Esophagus squamous epithelium (tissue), 4 donors: Measurements from ENCODE around the gene DIDO1.

Experiments used
- POLR2A ChIP-seq, 4 donors: fragments of 450-650 bp; IDR thresholded peaks; one replicate each; pipeline ENCODE4 v1.6.1; 2017; ENCODE audit warnings: antibody characterized with exemption in 4 of 4, mild to moderate bottlenecking in 4 of 4, moderate library complexity in 3 of 4
- TF ChIP-seq, protein P1 (sequence below), 6 experiments: fragments of 450-650 bp in 4 of 6; fragments of 200-600 bp in 2 of 6; sonication (generic) in 2 of 6; IDR thresholded peaks; one replicate each; pipeline ENCODE4 v1.5.1; 2016 to 2019; ENCODE audit warnings: antibody characterized with exemption in 6 of 6, mild to moderate bottlenecking in 4 of 6, moderate library complexity in 4 of 6

GRCh38 chr20:62908971-62909791 is 17.1 kb downstream of the DIDO1 start:
- TF ChIP-seq, protein P1, sequence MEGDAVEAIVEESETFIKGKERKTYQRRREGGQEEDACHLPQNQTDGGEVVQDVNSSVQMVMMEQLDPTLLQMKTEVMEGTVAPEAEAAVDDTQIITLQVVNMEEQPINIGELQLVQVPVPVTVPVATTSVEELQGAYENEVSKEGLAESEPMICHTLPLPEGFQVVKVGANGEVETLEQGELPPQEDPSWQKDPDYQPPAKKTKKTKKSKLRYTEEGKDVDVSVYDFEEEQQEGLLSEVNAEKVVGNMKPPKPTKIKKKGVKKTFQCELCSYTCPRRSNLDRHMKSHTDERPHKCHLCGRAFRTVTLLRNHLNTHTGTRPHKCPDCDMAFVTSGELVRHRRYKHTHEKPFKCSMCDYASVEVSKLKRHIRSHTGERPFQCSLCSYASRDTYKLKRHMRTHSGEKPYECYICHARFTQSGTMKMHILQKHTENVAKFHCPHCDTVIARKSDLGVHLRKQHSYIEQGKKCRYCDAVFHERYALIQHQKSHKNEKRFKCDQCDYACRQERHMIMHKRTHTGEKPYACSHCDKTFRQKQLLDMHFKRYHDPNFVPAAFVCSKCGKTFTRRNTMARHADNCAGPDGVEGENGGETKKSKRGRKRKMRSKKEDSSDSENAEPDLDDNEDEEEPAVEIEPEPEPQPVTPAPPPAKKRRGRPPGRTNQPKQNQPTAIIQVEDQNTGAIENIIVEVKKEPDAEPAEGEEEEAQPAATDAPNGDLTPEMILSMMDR (IDR thresholded peaks at IDR 0.05) = no peak
- TF ChIP-seq POLR2A (IDR thresholded peaks at IDR 0.05) = no peak
